H54 (cell line): ENCODE measurements around the gene HOXB8.

Experiments
- DNase-seq: peaks from one replicate; pipeline ENCODE4 v3.0.0; 2011; ENCODE audit warnings: low spot score, mixed read lengths; ENCODE audit not compliant: insufficient read length
- FAIRE-seq: peaks from 3 replicates; lab custom pipeline; 2011; peaks lifted over from hg19 to GRCh38; lab: Jason Lieb, UNC
- POLR2A ChIP-seq: IDR thresholded peaks from 2 replicates; pipeline ENCODE4 v1.6.1; 2011; ENCODE audit warnings: low read depth, mild to moderate bottlenecking, low read length

The HOXB8 gene

GRCh38 chr17:48577330-48577945, 37.7 kb downstream of the HOXB8 start:
- TF ChIP-seq POLR2A: no peak
- DNase-seq (no peak), FAIRE-seq (no peak)

GRCh38 chr17:48576479-48577309, 38.4 kb downstream of the HOXB8 start:
- DNase-seq (no peak), FAIRE-seq (no peak)
- no peak for TF ChIP-seq POLR2A

- FAIRE-seq: no peak
- DNase-seq: no peak
- TF ChIP-seq POLR2A: no peak
These were observed 39.2 kb downstream of the HOXB8 start for GRCh38 chr17:48575673-48576478.

- no peak for FAIRE-seq
- TF ChIP-seq POLR2A: no peak
- no peak for DNase-seq
These were observed 40.0 kb downstream of the HOXB8 start for GRCh38 chr17:48575066-48575582.

- no peak for TF ChIP-seq POLR2A
- no peak for FAIRE-seq
- no peak for DNase-seq
These were observed 40.5 kb downstream of the HOXB8 start for GRCh38 chr17:48574505-48575065.

GRCh38 chr17:48571826-48572417, 43.2 kb downstream of the HOXB8 start:
- DNase-seq (no peak), FAIRE-seq (no peak)
- TF ChIP-seq POLR2A: no peak

- FAIRE-seq: no peak
- no peak for DNase-seq
- TF ChIP-seq POLR2A: no peak
These were observed 43.9 kb downstream of the HOXB8 start for GRCh38 chr17:48571024-48571818.

GRCh38 chr17:48570325-48571023, 44.6 kb downstream of the HOXB8 start:
- no peak for TF ChIP-seq POLR2A
- no peak for FAIRE-seq
- DNase-seq: no peak

GRCh38 chr17:48569674-48570324, 45.3 kb downstream of the HOXB8 start:
- DNase-seq (no peak), FAIRE-seq (no peak)
- TF ChIP-seq POLR2A: no peak

- DNase-seq: no peak
- no peak for FAIRE-seq
- no peak for TF ChIP-seq POLR2A
These were observed 45.9 kb downstream of the HOXB8 start for GRCh38 chr17:48569240-48569582.

GRCh38 chr17:48568499-48569239, 46.4 kb downstream of the HOXB8 start:
- TF ChIP-seq POLR2A: no peak
- FAIRE-seq (no peak), DNase-seq (no peak)
